Stimulated activated CD8-positive, alpha-beta memory T cell treated with anti-CD3 and anti-CD28 coated beads, Interleukin-12 subunit alpha, Interleukin-12 subunit beta, amount 100 ng/mL, for 24 hours (primary cell): ENCODE results near the gene KYAT1.
A peak's percentile ranks its signal among the peaks of the same experiment; 100 is the strongest.

Experiments
- DNase-seq: peaks from one replicate; pipeline ENCODE4 v3.0.0-alpha.2; 2020; ENCODE audit errors: extremely low read depth

Gene KYAT1

DNA sequence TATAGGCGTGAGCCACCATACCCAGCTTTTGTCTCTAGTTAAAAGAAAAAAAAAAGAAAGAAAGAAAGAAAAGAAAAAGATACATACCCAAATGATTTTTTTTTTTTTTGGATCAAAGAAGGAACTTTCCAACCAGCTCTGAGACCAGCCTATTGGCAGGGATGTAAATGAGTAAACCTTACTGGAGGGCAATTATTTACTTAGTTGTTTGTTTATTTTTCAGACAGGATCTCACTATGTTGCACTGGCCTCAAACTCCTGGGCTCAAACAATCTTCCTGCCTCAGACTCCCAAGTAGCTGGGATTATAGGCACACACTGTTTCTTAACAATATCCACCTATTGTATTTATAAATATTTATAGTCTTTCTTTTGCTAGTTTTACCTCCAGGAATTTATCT is 41.2 kb downstream of the KYAT1 start:
- no peak for DNase-seq

GRCh38 chr9:128838338-128838737 is 43.4 kb downstream of the KYAT1 start:
- no peak for DNase-seq

GRCh38 chr9:128836509-128837145 is 45.1 kb downstream of the KYAT1 start:
- no peak for DNase-seq

DNA sequence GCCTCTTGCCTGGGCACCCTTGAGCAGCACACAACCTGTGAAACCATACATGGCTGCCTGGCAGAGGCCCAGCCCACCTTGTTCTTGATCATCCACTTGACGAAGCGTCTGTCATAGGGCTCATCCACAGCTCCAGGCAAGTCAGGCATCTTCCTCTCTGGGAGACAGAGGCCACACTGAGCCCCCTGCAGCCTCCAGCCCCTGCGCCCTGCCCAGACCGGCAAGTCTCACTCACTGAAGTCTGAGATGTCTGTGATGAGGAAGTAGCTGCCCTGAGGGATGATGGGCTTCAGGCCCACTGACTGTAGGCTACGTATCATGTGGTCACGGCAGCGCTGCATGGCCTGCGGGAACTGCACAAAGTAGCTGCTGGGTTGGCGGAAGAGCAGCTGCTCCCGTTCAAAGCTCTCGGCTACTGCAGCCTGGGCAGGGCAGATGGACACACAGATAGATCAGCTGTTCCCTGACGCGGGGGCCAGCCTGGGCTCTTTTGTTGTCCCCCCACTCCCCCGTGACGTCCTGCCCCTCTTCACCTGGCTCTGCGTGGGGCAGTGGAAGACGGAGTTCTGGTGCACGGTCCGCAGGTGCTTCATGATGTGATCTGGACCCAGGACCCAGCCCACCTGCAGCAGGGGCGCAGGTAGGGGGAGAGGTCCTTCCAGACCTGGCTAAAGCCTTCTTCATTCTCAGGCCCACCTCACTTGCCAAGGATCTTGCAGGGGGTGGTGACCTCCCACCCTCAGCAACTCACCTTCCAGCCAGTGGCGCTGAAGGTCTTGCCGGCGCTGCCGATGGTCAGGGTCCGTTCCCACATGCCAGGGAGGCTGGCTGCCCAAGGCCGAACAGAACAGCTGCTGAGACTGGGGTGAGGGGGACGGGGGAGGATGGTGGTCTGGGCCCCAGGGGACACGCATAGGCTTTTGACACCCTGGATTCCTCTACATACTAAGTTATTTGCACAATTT is 46.2 kb downstream of the KYAT1 start:
- DNase-seq = no peak

DNA sequence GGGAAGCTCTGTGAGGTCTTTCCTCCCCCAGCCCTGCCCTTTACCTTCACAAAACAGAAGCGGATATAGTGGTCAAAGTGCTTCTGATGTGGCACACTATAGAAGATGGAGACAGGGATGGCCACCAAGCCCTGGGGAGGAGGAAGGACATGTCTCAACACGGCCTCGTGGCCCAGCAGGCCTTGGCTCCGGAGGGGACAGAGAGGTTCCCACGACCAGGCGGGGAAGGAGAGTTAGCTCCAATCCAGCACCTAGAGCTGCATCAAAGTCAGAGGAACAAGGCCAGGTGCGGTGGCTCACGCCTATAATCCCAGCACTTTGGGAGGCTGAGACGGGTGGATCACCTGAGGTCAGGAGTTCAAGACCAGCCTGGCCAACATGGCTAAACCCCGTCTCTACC is 48.1 kb downstream of the KYAT1 start:
- no peak for DNase-seq

DNA sequence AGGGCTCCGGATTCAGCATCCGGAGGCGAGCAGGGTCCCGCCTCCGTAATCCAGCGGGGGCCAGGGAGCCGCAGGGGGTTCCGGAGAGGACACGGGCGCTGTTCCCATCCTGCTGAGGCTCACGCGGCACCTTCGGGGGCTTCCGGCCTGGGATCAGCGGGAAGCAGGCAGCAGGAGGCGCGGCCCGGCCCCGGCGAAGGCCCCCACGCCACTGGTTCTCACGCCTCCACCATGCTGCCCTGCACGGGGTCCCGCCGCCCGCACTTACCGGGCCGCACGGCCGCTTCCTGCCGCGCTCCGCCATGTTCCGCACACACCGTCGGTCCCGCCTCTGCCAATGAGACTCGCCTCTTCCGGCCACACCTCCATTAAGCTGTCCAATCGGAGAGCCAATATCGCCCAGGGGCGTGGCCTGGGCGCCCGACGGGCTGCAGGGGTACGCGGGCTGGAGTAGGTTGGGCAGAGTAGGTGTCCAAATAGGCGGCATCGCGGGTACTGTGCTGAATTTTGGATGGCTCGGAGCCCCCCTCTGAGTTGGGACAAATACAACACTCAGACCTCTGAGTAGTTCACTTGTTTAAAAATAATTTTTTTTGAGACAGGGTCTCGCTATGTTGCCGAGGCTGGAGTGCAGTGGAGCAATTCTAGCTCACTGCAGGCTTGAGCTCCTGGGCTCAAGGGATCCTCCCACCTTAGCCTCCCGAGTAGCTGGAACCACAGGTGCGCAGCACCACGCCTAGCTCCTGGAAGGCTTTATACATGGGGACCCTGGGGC is 52.1 kb downstream of the KYAT1 start, which contains the start of gene SPOUT1:
TSS of gene SPOUT1 (minus strand) at position 318 of the 775 bp plus-strand sequence. CDS start at position 304, 14 bp downstream.
- DNase-seq = peak; percentile 86

DNA sequence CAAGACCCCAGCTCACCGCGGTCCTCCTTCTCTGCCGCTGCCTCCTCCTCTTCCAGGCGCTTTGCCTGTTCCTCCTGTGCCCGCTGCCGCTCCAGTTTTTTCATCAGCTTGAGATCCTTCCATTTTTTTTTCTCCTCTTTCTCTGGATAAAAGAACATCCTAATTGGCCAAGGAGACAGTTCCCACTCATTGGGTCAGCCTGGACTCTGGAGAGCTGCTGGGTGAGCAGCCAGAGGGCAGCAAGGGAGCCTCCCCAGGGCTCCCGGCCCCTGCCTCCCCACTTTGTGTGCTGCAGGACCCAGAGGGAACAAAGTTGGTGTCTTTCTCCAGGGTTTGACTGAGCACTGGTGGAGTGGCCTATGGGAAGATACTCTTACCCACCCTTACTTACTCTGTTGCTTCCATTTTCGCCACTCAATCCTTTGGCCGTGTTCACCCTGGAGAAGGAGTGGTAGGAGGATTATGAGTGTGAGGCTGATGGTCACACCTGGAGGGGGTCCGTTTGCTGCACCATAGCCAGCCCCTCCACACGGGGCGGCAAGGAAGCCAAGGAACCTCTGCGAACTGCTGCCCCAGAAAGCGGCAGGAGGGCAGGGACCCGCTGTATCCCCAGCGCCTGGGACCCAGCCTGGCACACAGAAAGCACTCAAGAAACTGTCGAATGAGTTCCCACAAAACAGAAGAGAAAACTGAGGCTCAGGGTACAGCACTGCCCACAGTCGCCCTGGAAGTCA is 52.9 kb downstream of the KYAT1 start:
- no peak for DNase-seq

- no peak for DNase-seq
Observed at GRCh38 chr9:128828267-128828666, 53.5 kb downstream of the KYAT1 start.

DNA sequence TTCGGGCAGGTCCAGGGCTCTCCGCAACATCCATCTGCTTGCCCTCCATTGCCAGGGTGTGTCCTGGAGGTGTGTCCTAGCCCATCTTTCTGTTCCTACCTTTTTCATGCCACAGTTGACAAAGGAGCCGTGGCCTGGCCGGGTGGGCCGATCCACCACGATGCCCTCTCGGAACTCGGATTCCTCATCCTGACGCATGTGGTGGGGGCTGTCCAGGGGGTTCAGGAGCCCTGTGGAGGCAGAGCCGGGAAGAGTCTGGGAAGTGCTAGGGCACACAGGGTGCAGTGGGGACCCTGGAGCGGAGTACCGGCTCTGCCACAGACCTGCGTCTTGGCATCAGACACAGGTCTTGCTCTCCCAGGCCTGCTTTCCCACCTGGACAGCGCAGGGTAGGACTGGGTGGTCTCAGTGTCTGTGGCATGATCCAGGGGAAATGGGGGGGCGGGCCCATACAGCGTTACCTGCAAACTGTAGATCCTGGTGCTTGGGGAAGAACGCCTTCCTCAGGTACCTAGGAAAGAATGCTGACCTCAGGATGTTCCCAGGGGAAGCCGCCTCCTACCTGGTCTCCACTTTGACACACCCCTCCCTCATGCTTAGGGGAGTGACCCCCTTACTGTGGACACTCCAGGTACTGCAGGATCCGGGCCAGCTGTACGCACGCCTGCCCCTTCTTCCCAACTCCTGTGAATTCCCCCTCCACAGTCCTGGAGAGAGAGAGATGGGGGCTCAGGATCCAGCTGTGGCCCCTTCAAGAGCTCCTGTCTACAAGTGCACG is 55.6 kb downstream of the KYAT1 start:
- no peak for DNase-seq

DNA sequence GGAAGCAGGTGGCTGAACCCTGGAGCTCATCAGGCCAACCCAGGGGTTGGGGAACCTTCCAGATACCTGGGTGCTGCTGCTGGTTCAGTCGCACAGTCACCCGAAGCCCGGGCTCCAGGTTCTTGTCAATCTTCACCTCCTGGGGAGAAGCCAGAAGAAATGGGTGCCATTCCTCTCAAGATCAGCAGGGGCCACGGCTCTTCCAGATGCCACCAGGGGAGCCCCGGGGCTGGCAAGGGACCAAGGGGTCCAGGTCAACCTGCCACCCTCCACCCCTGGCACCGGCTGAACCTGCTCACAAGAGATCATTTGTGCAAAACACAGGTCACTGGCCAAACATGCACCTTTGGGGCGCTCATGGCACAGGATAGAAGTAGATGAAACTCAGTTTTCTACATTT is 56.8 kb downstream of the KYAT1 start:
- DNase-seq = no peak

GRCh38 chr9:128823903-128824406 is 57.8 kb downstream of the KYAT1 start:
- no peak for DNase-seq

DNA sequence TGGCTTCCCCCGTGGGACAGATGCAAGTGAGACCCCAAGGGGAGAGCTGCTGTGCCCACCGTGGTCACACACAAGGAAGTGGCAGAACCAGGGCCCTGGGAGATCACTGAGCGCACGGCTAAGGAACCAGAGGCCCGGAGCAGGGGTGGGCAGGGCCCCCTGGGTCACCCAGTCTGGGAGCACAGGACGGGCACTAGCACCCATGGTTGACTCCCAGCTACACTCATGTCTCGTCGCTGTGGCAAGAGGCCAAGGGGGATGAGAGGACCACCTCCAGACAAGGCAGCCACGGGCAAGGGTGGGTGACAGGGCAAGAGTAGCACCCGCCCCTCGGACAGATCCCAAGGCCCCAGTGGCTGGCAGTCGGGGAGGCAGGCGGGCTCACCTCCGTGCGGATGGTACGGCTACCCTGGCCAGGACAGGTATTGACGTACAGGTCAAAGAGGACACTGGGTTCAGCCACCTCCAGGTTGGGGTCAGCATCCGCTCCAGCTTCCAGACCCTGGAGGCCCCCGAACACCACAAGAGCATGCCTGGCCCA is 58.3 kb downstream of the KYAT1 start:
- no peak for DNase-seq

DNA sequence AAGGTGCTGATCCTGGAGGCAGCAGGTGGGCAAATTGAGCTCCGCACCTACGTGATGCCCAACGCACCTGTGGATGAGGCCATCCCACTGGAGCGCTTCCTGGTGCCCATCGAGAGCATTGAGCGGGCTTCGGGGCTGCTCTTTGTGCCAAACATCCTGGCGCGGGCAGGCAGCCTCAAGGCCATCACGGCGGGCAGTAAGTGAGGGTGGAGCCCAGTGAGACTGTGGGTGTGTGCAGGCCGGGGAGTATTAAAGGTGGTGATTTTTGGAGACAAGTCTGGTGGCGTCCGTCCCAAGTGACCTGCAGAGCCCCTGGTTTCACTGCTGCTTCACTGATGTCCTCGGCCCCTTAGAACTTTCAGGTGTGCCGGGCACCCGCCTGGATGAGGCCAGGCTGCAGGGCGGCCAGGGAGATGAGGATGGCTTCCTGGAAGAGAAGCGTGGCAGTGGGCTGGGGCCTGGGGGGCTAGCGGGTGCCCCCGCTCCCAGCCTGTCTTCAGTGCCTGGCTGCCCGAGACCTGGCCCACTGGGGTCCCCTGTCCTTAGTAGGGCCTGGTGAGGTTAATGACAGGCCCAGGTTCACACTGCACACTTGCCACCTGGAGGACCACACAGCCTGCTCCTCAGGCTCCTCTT is 59.2 kb downstream of the KYAT1 start:
- DNase-seq = no peak

GRCh38 chr9:128821584-128822406 is 60.0 kb downstream of the KYAT1 start:
- no peak for DNase-seq

GRCh38 chr9:128820665-128821583 is 60.8 kb downstream of the KYAT1 start:
- DNase-seq = no peak

GRCh38 chr9:128819716-128820664 is 61.8 kb downstream of the KYAT1 start:
- no peak for DNase-seq
